ENCODE results near the gene KLHL41.

The KLHL41 gene

DNA sequence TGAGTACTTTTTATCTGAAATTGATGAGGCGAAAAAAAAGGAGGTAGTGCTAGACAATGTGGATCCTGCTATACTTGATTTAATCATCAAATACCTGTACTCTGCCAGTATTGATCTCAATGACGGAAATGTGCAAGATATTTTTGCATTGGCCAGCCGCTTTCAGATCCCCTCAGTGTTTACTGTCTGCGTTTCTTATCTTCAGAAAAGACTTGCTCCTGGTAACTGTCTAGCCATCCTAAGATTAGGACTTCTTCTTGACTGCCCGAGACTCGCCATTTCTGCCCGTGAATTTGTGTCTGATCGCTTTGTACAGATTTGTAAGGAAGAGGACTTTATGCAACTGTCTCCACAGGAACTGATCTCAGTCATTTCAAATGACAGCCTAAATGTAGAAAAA, 453 bp downstream of the KLHL41 start:
- Histone ChIP-seq H3F3A (ENCODE audit: insufficient read depth, low read length) (no peaks in the 10 kb centered on the region), H3K4me2 (ENCODE audit: low read length) (no peak overlapping the region), H3K27me3 (ENCODE audit: insufficient read depth, low read length) (no peaks in the 10 kb centered on the region), H3K4me3 (ENCODE audit: low read depth, low read length, poor library complexity, severe bottlenecking) (no peak overlapping the region), H2AFZ (ENCODE audit: low read length) (no peak overlapping the region), H3K9me3 (ENCODE audit: low read length) (no peaks in the 10 kb centered on the region), H3K27ac (ENCODE audit: low read depth, low read length, poor library complexity, severe bottlenecking) (no peak overlapping the region), H3K36me3 (ENCODE audit: insufficient read depth, low read length) (no peaks in the 10 kb centered on the region), H3K9ac (ENCODE audit: low read length) (no peak overlapping the region), H3K9me2 (ENCODE audit: low read depth, low read length) (no peaks in the 10 kb centered on the region), H3K4me1 (ENCODE audit: insufficient read depth, low read length, severe bottlenecking) (no peaks in the 10 kb centered on the region), H4K20me1 (ENCODE audit: insufficient read depth, low read length) (no peaks in the 10 kb centered on the region), H3K79me2 (ENCODE audit: insufficient read depth, low read length) (no peaks in the 10 kb centered on the region)
- TF ChIP-seq, protein P1, sequence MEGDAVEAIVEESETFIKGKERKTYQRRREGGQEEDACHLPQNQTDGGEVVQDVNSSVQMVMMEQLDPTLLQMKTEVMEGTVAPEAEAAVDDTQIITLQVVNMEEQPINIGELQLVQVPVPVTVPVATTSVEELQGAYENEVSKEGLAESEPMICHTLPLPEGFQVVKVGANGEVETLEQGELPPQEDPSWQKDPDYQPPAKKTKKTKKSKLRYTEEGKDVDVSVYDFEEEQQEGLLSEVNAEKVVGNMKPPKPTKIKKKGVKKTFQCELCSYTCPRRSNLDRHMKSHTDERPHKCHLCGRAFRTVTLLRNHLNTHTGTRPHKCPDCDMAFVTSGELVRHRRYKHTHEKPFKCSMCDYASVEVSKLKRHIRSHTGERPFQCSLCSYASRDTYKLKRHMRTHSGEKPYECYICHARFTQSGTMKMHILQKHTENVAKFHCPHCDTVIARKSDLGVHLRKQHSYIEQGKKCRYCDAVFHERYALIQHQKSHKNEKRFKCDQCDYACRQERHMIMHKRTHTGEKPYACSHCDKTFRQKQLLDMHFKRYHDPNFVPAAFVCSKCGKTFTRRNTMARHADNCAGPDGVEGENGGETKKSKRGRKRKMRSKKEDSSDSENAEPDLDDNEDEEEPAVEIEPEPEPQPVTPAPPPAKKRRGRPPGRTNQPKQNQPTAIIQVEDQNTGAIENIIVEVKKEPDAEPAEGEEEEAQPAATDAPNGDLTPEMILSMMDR (IDR thresholded peaks at IDR 0.05; ENCODE audit: low read length) = no peak
- TF ChIP-seq EZH2 (IDR thresholded peaks at IDR 0.05; ENCODE audit: borderline replicate concordance, low read length) = no peak

DNA sequence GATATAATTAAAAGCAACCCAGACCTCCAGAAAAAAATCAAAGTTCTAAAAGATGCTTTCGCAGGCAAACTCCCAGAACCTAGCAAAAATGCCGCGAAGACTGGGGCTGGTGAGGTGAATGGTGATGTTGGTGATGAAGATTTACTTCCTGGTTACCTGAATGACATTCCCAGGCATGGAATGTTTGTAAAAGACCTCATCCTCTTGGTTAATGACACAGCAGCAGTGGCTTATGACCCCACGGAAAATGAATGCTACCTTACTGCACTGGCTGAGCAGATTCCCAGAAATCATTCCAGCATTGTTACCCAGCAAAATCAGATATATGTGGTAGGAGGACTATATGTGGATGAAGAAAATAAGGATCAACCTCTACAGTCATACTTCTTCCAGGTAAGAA, 994 bp downstream of the KLHL41 start:
- H3K4me1 ChIP-seq (ENCODE audit: insufficient read depth, low read length, severe bottlenecking) = no peaks in the 10 kb centered on the region
- H3K4me3 ChIP-seq (ENCODE audit: low read depth, low read length, poor library complexity, severe bottlenecking) = no peak overlapping the region
- H3K9me2 ChIP-seq (ENCODE audit: low read depth, low read length) = no peaks in the 10 kb centered on the region
- H3K27me3 ChIP-seq (ENCODE audit: insufficient read depth, low read length) = no peaks in the 10 kb centered on the region
- TF ChIP-seq EZH2 (IDR thresholded peaks at IDR 0.05; ENCODE audit: borderline replicate concordance, low read length) = no peak
- TF ChIP-seq, protein P1 (IDR thresholded peaks at IDR 0.05; ENCODE audit: low read length) = no peak
- no peaks in the 10 kb centered on the region for H3F3A ChIP-seq (ENCODE audit: insufficient read depth, low read length)
- no peaks in the 10 kb centered on the region for H3K9me3 ChIP-seq (ENCODE audit: low read length)
- no peak overlapping the region for H3K9ac ChIP-seq (ENCODE audit: low read length)
- no peak overlapping the region for H3K27ac ChIP-seq (ENCODE audit: low read depth, low read length, poor library complexity, severe bottlenecking)
- no peaks in the 10 kb centered on the region for H4K20me1 ChIP-seq (ENCODE audit: insufficient read depth, low read length)
- no peaks in the 10 kb centered on the region for H3K79me2 ChIP-seq (ENCODE audit: insufficient read depth, low read length)
- no peak overlapping the region for H2AFZ ChIP-seq (ENCODE audit: low read length)
- H3K36me3 ChIP-seq (ENCODE audit: insufficient read depth, low read length) = no peaks in the 10 kb centered on the region
- no peak overlapping the region for H3K4me2 ChIP-seq (ENCODE audit: low read length)

DNA sequence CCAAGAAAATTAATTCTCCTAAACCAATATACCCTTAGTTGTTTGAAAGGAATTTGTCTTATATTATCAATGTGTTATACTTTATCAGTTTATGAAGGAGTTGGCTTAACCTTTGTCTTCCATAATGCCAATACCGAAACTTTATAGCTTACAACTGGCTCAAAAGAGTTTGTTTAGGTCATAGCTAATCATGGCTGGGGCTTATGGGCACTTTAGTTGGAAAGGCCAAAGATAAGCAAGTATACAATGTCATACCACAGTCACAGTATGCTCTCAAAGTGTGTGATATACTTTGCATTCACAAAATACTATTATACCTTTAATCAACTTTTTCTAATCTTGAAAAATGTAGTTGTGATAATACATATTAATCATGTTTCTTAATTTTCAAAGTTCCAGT, 2.3 kb downstream of the KLHL41 start:
- no peaks in the 10 kb centered on the region for H4K20me1 ChIP-seq (ENCODE audit: insufficient read depth, low read length)

More for the DNA sequence above, 2.3 kb downstream of the KLHL41 start:
- no peaks in the 10 kb centered on the region for H3F3A ChIP-seq (ENCODE audit: insufficient read depth, low read length)
- no peak overlapping the region for H3K9ac ChIP-seq (ENCODE audit: low read length)
- H3K79me2 ChIP-seq (ENCODE audit: insufficient read depth, low read length) = no peaks in the 10 kb centered on the region
- TF ChIP-seq, protein P1 (IDR thresholded peaks at IDR 0.05; ENCODE audit: low read length) = no peak
- no peak for TF ChIP-seq EZH2 (IDR thresholded peaks at IDR 0.05; ENCODE audit: borderline replicate concordance, low read length)
- no peaks in the 10 kb centered on the region for H3K27me3 ChIP-seq (ENCODE audit: insufficient read depth, low read length)
- H3K4me3 ChIP-seq (ENCODE audit: low read depth, low read length, poor library complexity, severe bottlenecking) = no peak overlapping the region
- no peaks in the 10 kb centered on the region for H3K9me2 ChIP-seq (ENCODE audit: low read depth, low read length)
- H3K4me1 ChIP-seq (ENCODE audit: insufficient read depth, low read length, severe bottlenecking) = no peaks in the 10 kb centered on the region
- H3K9me3 ChIP-seq (ENCODE audit: low read length) = no peaks in the 10 kb centered on the region
- H3K36me3 ChIP-seq (ENCODE audit: insufficient read depth, low read length) = no peaks in the 10 kb centered on the region
- H3K27ac ChIP-seq (ENCODE audit: low read depth, low read length, poor library complexity, severe bottlenecking) = no peak overlapping the region
- H3K4me2 ChIP-seq (ENCODE audit: low read length) = no peak overlapping the region
- H2AFZ ChIP-seq (ENCODE audit: low read length) = no peak overlapping the region
